HepG2 (cell line): Measurements from ENCODE around the gene PGM5. TPM values are rescaled to one million over a fixed set of nuclear protein-coding genes. Genes with fewer than 3 reads are reported as not detected.

ENCODE experiments used
- ATAC-seq: fragments of 200-7000 bp; cut with Tn5 transposase; 3 replicates; pipeline ENCODE4 v1.9.1; 2020; ENCODE audit warnings: mild to moderate bottlenecking, moderate library complexity
- BruUV-seq: library from RNA; stranded (reverse); fragments of 400-500 nt; replicated peaks from 2 replicates; lab custom pipeline; 2021; lab: Mats Ljungman, UMichigan
- CTCF ChIA-PET: fragments of 300-600 bp; formaldehyde crosslinking; extraction: SDS; loops from one replicate; lab custom pipeline; 2021; ENCODE audit warnings: low total read pairs, inconsistent platforms, low intra/inter-chr PET ratio; lab: Yijun Ruan, JAX
- POLR2A ChIA-PET: fragments of 350-600 bp; sonication (Branson Sonifier 250); formaldehyde crosslinking; loops from one replicate; lab custom pipeline; 2020; ENCODE audit warnings: antibody characterized with exemption, inconsistent platforms; lab: Yijun Ruan, JAX
- DNase-seq: peaks from one replicate; pipeline ENCODE4 v3.0.0-alpha.2; 2015; ENCODE audit warnings: low spot score
- FAIRE-seq: peaks from 3 replicates; lab custom pipeline; 2011; peaks lifted over from hg19 to GRCh38; lab: Jason Lieb, UNC
- H2AFZ ChIP-seq: one replicate; pipeline ENCODE4 v1.6.1; 2011; ENCODE audit warnings: low read length, inconsistent platforms
- H3K27ac ChIP-seq: fragments of 300-600 bp; 3 replicates; pipeline ENCODE4 v1.8.0; 2011; ENCODE audit warnings: mixed run types, mild to moderate bottlenecking, mixed read lengths, low read length, inconsistent platforms; ENCODE audit not compliant: insufficient read depth; ENCODE audit errors: extremely low read length
- H3K27me3 ChIP-seq, 2 experiments: fragments of 200-600 bp in 1 of 2; 2 replicates in 1 of 2; 3 replicates in 1 of 2; pipeline versions ENCODE4 v1.6.0 to v1.8.0; 2011; ENCODE audit warnings: low read length in 2 of 2, mild to moderate bottlenecking in 2 of 2, moderate library complexity in 2 of 2, inconsistent platforms in 1 of 2; ENCODE audit not compliant: insufficient read depth in 2 of 2, control insufficient read depth in 1 of 2
- H3K36me3 ChIP-seq, 2 experiments: fragments of 200-600 bp in 1 of 2; replicated peaks in 1 of 2; 2 replicates in 1 of 2; 3 replicates in 1 of 2; pipeline versions ENCODE4 v1.5.1 to v1.8.0; 2011; ENCODE audit warnings: low read length in 2 of 2, inconsistent platforms in 1 of 2; ENCODE audit not compliant: insufficient read depth in 2 of 2, control insufficient read depth in 1 of 2
- H3K4me1 ChIP-seq: 2 replicates; pipeline ENCODE4 v1.5.1; 2012; ENCODE audit warnings: low read length, inconsistent platforms; ENCODE audit not compliant: insufficient read depth
- H3K4me2 ChIP-seq: 2 replicates; pipeline ENCODE4 v1.6.0; 2011; ENCODE audit warnings: low read depth, low read length, inconsistent platforms
- H3K4me3 ChIP-seq, 3 experiments: fragments of 200-600 bp in 1 of 3; sonication (generic), shearing (Covaris generic) in 1 of 3; replicated peaks in 1 of 3; 2 replicates each; pipeline ENCODE4 v1.5.1; 2011 to 2016; ENCODE audit warnings: low read length in 3 of 3, inconsistent platforms in 2 of 3, low read depth in 2 of 3, mild to moderate bottlenecking in 2 of 3, control low read depth in 1 of 3, mixed read lengths in 1 of 3; ENCODE audit not compliant: insufficient read depth in 1 of 3
- H3K79me2 ChIP-seq: one replicate; pipeline ENCODE4 v1.6.1; 2011; ENCODE audit warnings: low read length, inconsistent platforms; ENCODE audit not compliant: insufficient read depth
- H3K9ac ChIP-seq: 2 replicates; pipeline ENCODE4 v1.6.0; 2011; ENCODE audit warnings: mild to moderate bottlenecking, low read depth, low read length, inconsistent platforms; ENCODE audit not compliant: insufficient read depth
- H3K9me3 ChIP-seq: 2 replicates; pipeline ENCODE4 v1.5.1; 2012; ENCODE audit warnings: mild to moderate bottlenecking, low read length
- H4K20me1 ChIP-seq: 2 replicates; pipeline ENCODE4 v1.6.0; 2011; ENCODE audit warnings: inconsistent platforms, mild to moderate bottlenecking, low read length, moderate library complexity; ENCODE audit not compliant: insufficient read depth
- CHD4 ChIP-seq: fragments of 200-600 bp; sonication (generic); IDR thresholded peaks from 2 replicates; pipeline ENCODE4 v1.7.0; 2017; ENCODE audit warnings: mild to moderate bottlenecking, low read length, borderline replicate concordance
- KLF11 ChIP-seq: IDR thresholded peaks from 2 replicates; pipeline ENCODE4 v1.6.1; 2016; ENCODE audit warnings: missing compliant biosample characterization
- MBD4 ChIP-seq: IDR thresholded peaks from 2 replicates; pipeline ENCODE4 v1.6.1; 2012; ENCODE audit warnings: low read length, inconsistent platforms, borderline replicate concordance
- SMYD3 ChIP-seq: sonication (generic); formaldehyde crosslinking; IDR thresholded peaks from 2 replicates; pipeline ENCODE4 v1.8.1; 2023; ENCODE audit warnings: mild to moderate bottlenecking, missing genetic modification reagents
- SPEN ChIP-seq: sonication (generic); formaldehyde crosslinking; IDR thresholded peaks from 2 replicates; pipeline ENCODE4 v1.5.1; 2020; ENCODE audit warnings: low read depth, mild to moderate bottlenecking, missing genetic modification reagents
- TOPORS ChIP-seq: sonication (generic); formaldehyde crosslinking; IDR thresholded peaks from 2 replicates; pipeline ENCODE4 v1.8.0; 2023; ENCODE audit warnings: mild to moderate bottlenecking, missing genetic modification reagents
- ZNF33A ChIP-seq: sonication (generic); formaldehyde crosslinking; IDR thresholded peaks from 2 replicates; pipeline ENCODE4 v1.5.1; 2020; ENCODE audit warnings: missing genetic modification reagents, mild to moderate bottlenecking, moderate library complexity, borderline replicate concordance
- ZSCAN31 ChIP-seq: sonication (generic); formaldehyde crosslinking; IDR thresholded peaks from 2 replicates; pipeline ENCODE4 v1.5.0; 2020; ENCODE audit warnings: low read depth, mild to moderate bottlenecking, missing genetic modification reagents
- WGBS: methylation state at CpG from one replicate; pipeline ENCODE4 v1.1.6; 2017; ENCODE audit warnings: low lambda C conversion rate; 5-methylcytosine and 5-hydroxymethylcytosine counted together
- in situ Hi-C: cut with HindIII; loops from 2 replicates; pipeline ENCODE4 v1.10.0; 2017; ENCODE audit warnings: low pct_unique_long_range_greater_than_20kb; ENCODE audit not compliant: extremely low pct_ligation_motif_present
- intact Hi-C: fragments of 100-400 bp; cut with micrococcal nuclease; formaldehyde crosslinking; loops from one replicate; pipeline ENCODE4 v1.10.0; 2022; ENCODE audit not compliant: unreplicated experiment
- polyA plus RNA-seq, 8 experiments: library from polyadenylated mRNA; depleted of rRNA in 3 of 8; stranded (reverse) in 7 of 8; unstranded in 1 of 8; fragments of >200 nt; fragmentation: Illumina TruSeq in 4 of 8; extraction: Trizol in 4 of 8; gene quantifications; 2 replicates each; pipeline versions ENCODE4 v1.2.1 to v1.2.3, GENCODE V29; 2011 to 2016; ENCODE audit warnings: low read depth in 4 of 8, missing spikeins in 1 of 8, mixed read lengths in 1 of 8; ENCODE audit not compliant: insufficient read depth in 1 of 8
- total RNA-seq, 5 experiments: library from RNA; depleted of rRNA; stranded (reverse); fragments of >200 nt; fragmentation: Illumina TruSeq; extraction: Trizol; gene quantifications; 2 replicates each; pipeline ENCODE4 v1.2.3, GENCODE V29; 2016; ENCODE audit warnings: low read depth in 1 of 5
- TF ChIP-seq, protein P1 (sequence below): sonication (generic); formaldehyde crosslinking; IDR thresholded peaks from 2 replicates; pipeline ENCODE4 v1.8.1; 2023; ENCODE audit warnings: missing genetic modification reagents, mild to moderate bottlenecking, borderline replicate concordance
- TF ChIP-seq, protein P2 (sequence below): fragments of 450-650 bp; IDR thresholded peaks from 2 replicates; pipeline ENCODE4 v1.6.1; 2017

The PGM5 gene
- total and polyA plus RNA-seq, 2 of the 13 experiments (the other 11 are each of a cell fraction or from before 2014, with no cell fraction given) = not detected

- H3K27me3 ChIP-seq = no peaks in the 10 kb centered on the region; a peak in 1 of 5 replicates
- ATAC-seq = no peak
- WGBS = 1% methylated on average over 4 of the region's 4 CpGs
- no peaks in the 10 kb centered on the region for H3K9me3 ChIP-seq
- H3K4me1 ChIP-seq = peaks cover 9% of the 10 kb centered on the region; the same call in 1 of the 2 replicates
- no peak for FAIRE-seq
- no peak overlapping the region for H2AFZ ChIP-seq
- H3K36me3 ChIP-seq = no peaks in the 10 kb centered on the region
- POLR2A ChIA-PET = no interaction called here
- CTCF ChIA-PET = no interaction called here
- intact Hi-C loops = no loop called here
- no peak for TF ChIP-seq SMYD3 (CRISPR knock-in tag)
- no peak for TF ChIP-seq ZNF33A (CRISPR knock-in tag)
- no peak for TF ChIP-seq KLF11 (CRISPR knock-in tag)
- TF ChIP-seq MBD4 = no peak
- TF ChIP-seq SPEN (CRISPR knock-in tag) = no peak
- TF ChIP-seq ZSCAN31 = no peak
- TF ChIP-seq CHD4 = no peak
- TF ChIP-seq, protein P1, sequence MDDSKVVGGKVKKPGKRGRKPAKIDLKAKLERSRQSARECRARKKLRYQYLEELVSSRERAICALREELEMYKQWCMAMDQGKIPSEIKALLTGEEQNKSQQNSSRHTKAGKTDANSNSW (CRISPR knock-in tag) = no peak
- TF ChIP-seq, protein P2, sequence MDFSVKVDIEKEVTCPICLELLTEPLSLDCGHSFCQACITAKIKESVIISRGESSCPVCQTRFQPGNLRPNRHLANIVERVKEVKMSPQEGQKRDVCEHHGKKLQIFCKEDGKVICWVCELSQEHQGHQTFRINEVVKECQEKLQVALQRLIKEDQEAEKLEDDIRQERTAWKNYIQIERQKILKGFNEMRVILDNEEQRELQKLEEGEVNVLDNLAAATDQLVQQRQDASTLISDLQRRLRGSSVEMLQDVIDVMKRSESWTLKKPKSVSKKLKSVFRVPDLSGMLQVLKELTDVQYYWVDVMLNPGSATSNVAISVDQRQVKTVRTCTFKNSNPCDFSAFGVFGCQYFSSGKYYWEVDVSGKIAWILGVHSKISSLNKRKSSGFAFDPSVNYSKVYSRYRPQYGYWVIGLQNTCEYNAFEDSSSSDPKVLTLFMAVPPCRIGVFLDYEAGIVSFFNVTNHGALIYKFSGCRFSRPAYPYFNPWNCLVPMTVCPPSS = no peak
- no peak for TF ChIP-seq TOPORS (CRISPR knock-in tag)
- no peaks in the 10 kb centered on the region for H4K20me1 ChIP-seq
- no peak overlapping the region for H3K4me2 ChIP-seq
- H3K79me2 ChIP-seq = no peaks in the 10 kb centered on the region
- no TSS peak for BruUV-seq
- H3K4me3 ChIP-seq = no peak overlapping the region
- no peak overlapping the region for H3K27ac ChIP-seq
- no peak for DNase-seq
- in situ Hi-C loops = no loop called here
- H3K9ac ChIP-seq = no peak overlapping the region
Measured at GRCh38 chr9:68551191-68551590, 194.8 kb downstream of the PGM5 start.
